ENCODE results near the gene PTPRN. TPM values are rescaled to one million over a fixed set of nuclear protein-coding genes. Genes with fewer than 3 reads are reported as not detected.

PTPRN gene
- polyA plus RNA-seq, 1 donor, result 0.13 TPM

GRCh38 chr2:219245899-219246230 is 63.3 kb downstream of the PTPRN start:
- DNase-seq (ENCODE audit: low read depth), result no peak

GRCh38 chr2:219245148-219245898 is 63.9 kb downstream of the PTPRN start, which contains the start of the genes GLB1L and STK16:
Gene GLB1L, minus strand, starts transcription at chr2:219245444. Its CDS starts 1,871 bp downstream, at chr2:219243573.
Gene STK16, plus strand, starts transcription at chr2:219245479. Its CDS starts 521 bp downstream, at chr2:219246000.
- DNase-seq (ENCODE audit: low read depth), result peak; percentile 77

- DNase-seq (ENCODE audit: low read depth), result no peak
These were observed 64.4 kb downstream of the PTPRN start for GRCh38 chr2:219244789-219245147.

DNA sequence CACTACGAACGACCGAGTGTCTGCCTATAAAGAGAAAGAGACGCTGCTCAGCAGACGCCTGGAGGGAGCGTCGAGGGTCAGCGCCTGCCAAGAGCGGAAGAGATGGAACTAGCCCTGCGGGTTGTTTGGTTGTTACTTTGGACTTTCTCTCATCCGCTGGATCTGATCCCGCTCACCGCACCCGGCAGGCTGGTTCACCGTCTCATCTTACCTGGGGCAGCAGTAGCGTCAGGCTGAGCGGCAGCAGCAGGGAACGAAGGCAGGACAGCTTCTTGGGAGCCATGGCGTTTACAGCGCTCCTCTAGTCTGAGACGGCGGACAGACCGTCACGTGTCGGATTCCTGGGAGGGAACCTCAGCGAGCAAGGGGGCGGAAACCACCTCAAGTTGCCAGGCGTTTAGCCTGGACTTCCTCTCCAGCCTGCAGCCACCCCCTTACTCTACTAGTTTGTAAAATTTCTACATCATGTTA is 65.9 kb downstream of the PTPRN start:
- DNase-seq (ENCODE audit: low read depth), result no peak

Other genes starting within 250 kb of the PTPRN start
- not detected for gene IHH, start 248.5 kb downstream of the PTPRN start, polyA plus RNA-seq (ENCODE audit: insufficient read length)
- gene NHEJ1, start 148.6 kb downstream of the PTPRN start, polyA plus RNA-seq (ENCODE audit: insufficient read length), result 11.6 TPM
- gene SLC23A3, start 139.4 kb downstream of the PTPRN start, polyA plus RNA-seq (ENCODE audit: insufficient read length), result 1.3 TPM
- gene CNPPD1, start 132.5 kb downstream of the PTPRN start, polyA plus RNA-seq (ENCODE audit: insufficient read length), result 34.2 TPM
- gene RETREG2, start 131.1 kb downstream of the PTPRN start, polyA plus RNA-seq (ENCODE audit: insufficient read length), result 39.8 TPM
- 21.0 TPM for gene ZFAND2B, start 102.6 kb downstream of the PTPRN start, polyA plus RNA-seq (ENCODE audit: insufficient read length)
- 31.9 TPM for gene ABCB6, start 90.4 kb downstream of the PTPRN start, polyA plus RNA-seq (ENCODE audit: insufficient read length)
- 33.5 TPM for gene ATG9A, start 79.8 kb downstream of the PTPRN start, polyA plus RNA-seq (ENCODE audit: insufficient read length)
- gene ANKZF1, start 79.6 kb downstream of the PTPRN start, polyA plus RNA-seq (ENCODE audit: insufficient read length), result 26.8 TPM
- 3.6 TPM for gene GLB1L, start 64.0 kb downstream of the PTPRN start, polyA plus RNA-seq (ENCODE audit: insufficient read length)
- 15.0 TPM for gene STK16, start 63.9 kb downstream of the PTPRN start, polyA plus RNA-seq (ENCODE audit: insufficient read length)
- gene TUBA4B, start 56.2 kb downstream of the PTPRN start, polyA plus RNA-seq (ENCODE audit: insufficient read length), result 0.20 TPM
- gene TUBA4A, start 55.5 kb downstream of the PTPRN start, polyA plus RNA-seq (ENCODE audit: insufficient read length), result 139 TPM
- gene DNAJB2, start 30.0 kb downstream of the PTPRN start, polyA plus RNA-seq (ENCODE audit: insufficient read length), result 82.4 TPM
- not detected for gene RESP18, start 23.3 kb upstream of the PTPRN start, polyA plus RNA-seq (ENCODE audit: insufficient read length)
- gene DNPEP, start 78.5 kb upstream of the PTPRN start, polyA plus RNA-seq (ENCODE audit: insufficient read length), result 33.7 TPM
- 5,672 TPM for gene DES, start 109.0 kb upstream of the PTPRN start, polyA plus RNA-seq (ENCODE audit: insufficient read length)
- gene SPEG, start 125.4 kb upstream of the PTPRN start, polyA plus RNA-seq (ENCODE audit: insufficient read length), result 235 TPM
- gene GMPPA, start 189.5 kb upstream of the PTPRN start, polyA plus RNA-seq (ENCODE audit: insufficient read length), result 22.8 TPM
- 0.47 TPM for gene ASIC4, start 205.1 kb upstream of the PTPRN start, polyA plus RNA-seq (ENCODE audit: insufficient read length)
- 50.8 TPM for gene CHPF, start 234.4 kb upstream of the PTPRN start, polyA plus RNA-seq (ENCODE audit: insufficient read length)
- gene TMEM198, start 234.6 kb upstream of the PTPRN start, polyA plus RNA-seq (ENCODE audit: insufficient read length), result 2.6 TPM